ENCODE data around the gene POLG2.
A peak's percentile ranks its signal among the peaks of the same experiment; 100 is the strongest.

POLG2 gene

GRCh38 chr17:64496786-64497564 lies at the start of gene POLG2:
Gene POLG2 (minus strand): TSS chr17:64497054. CDS start chr17:64496968, 86 bp downstream.
- DNase-seq: no peak

GRCh38 chr17:64544742-64545141 lies 47.9 kb upstream of the POLG2 start:
- DNase-seq: no peak

- no peak for DNase-seq
Measured at GRCh38 chr17:64540118-64540776, 43.4 kb upstream of the POLG2 start.

GRCh38 chr17:64538508-64539130 lies 41.8 kb upstream of the POLG2 start:
- DNase-seq: no peak

GRCh38 chr17:64537488-64537887 lies 40.6 kb upstream of the POLG2 start:
- no peak for DNase-seq

- no peak for DNase-seq
Measured at GRCh38 chr17:64536913-64537312, 40.1 kb upstream of the POLG2 start.

GRCh38 chr17:64535357-64535756 lies 38.5 kb upstream of the POLG2 start:
- DNase-seq: no peak

- DNase-seq: no peak
Measured at GRCh38 chr17:64534187-64534586, 37.3 kb upstream of the POLG2 start.

GRCh38 chr17:64533784-64534183 lies 36.9 kb upstream of the POLG2 start:
- DNase-seq: no peak

GRCh38 chr17:64532409-64532808 lies 35.6 kb upstream of the POLG2 start:
- no peak for DNase-seq

GRCh38 chr17:64531955-64532371 lies 35.1 kb upstream of the POLG2 start:
- DNase-seq: no peak

- no peak for DNase-seq
Measured at GRCh38 chr17:64529221-64529620, 32.4 kb upstream of the POLG2 start.

- DNase-seq: no peak
Measured at GRCh38 chr17:64527914-64528313, 31.1 kb upstream of the POLG2 start.

- no peak for DNase-seq
Measured at GRCh38 chr17:64520359-64520758, 23.5 kb upstream of the POLG2 start.

- no peak for DNase-seq
Measured at GRCh38 chr17:64519601-64520000, 22.7 kb upstream of the POLG2 start.

- no peak for DNase-seq
Measured at GRCh38 chr17:64515829-64516228, 19.0 kb upstream of the POLG2 start.

- DNase-seq: no peak
Measured at GRCh38 chr17:64515419-64515818, 18.6 kb upstream of the POLG2 start.

GRCh38 chr17:64509179-64509578 lies 12.3 kb upstream of the POLG2 start:
- DNase-seq: no peak

- no peak for DNase-seq
Measured at GRCh38 chr17:64508683-64509082, 11.8 kb upstream of the POLG2 start.

- no peak for DNase-seq
Measured at GRCh38 chr17:64507413-64507782, 10.5 kb upstream of the POLG2 start.

GRCh38 chr17:64506576-64507412 lies 9.9 kb upstream of the POLG2 start, which contains the start of gene CEP95:
Gene CEP95 (plus strand): TSS chr17:64506977. CDS start chr17:64507098, 121 bp downstream.
- peak; percentile 62 for DNase-seq

GRCh38 chr17:64506201-64506575 lies 9.3 kb upstream of the POLG2 start, which contains the start of gene DDX5:
Gene DDX5 (minus strand): TSS chr17:64506289. CDS start chr17:64506119, 170 bp downstream.
- DNase-seq: peak; percentile 34

Measured in cortex of kidney (tissue), 1 donor.